Upper lobe of left lung (tissue), 4 donors: ENCODE results near the gene METTL9.

Experiments used
- CTCF ChIP-seq, 6 experiments: fragments of 450-650 bp in 4 of 6; fragments of 200-600 bp in 2 of 6; sonication (generic) in 2 of 6; IDR thresholded peaks; one replicate each; pipeline ENCODE4 v1.5.1; 2016 to 2019; ENCODE audit warnings: antibody characterized with exemption in 6 of 6
- POLR2A ChIP-seq, 4 donors: fragments of 450-650 bp; IDR thresholded peaks; one replicate each; pipeline ENCODE4 v1.5.1; 2016 to 2017; ENCODE audit warnings: antibody characterized with exemption in 4 of 4, mild to moderate bottlenecking in 2 of 4
- POLR2AphosphoS5 ChIP-seq, 2 donors: sonication (generic); formaldehyde crosslinking; IDR thresholded peaks; one replicate each; pipeline ENCODE4 v1.5.1; 2017; ENCODE audit warnings: antibody characterized with exemption in 2 of 2

GRCh38 chr16:21584817-21585216, 14.6 kb upstream of the METTL9 start:
- TF ChIP-seq CTCF (IDR thresholded peaks at IDR 0.05) (no peak), POLR2AphosphoS5 (IDR thresholded peaks at IDR 0.05) (no peak), POLR2A (IDR thresholded peaks at IDR 0.05) (no peak)
